NCI-H446 treated with DMSO at 0.1 percent for 48 hours (cell line): Measurements from ENCODE around the gene FAM162B.
"Not testable (repeated sequence)": the region's sequence is repeated elsewhere in the genome, so short reads cannot be mapped to it uniquely, and the experiment has no call there.

Source experiments
- DNase-seq: peaks from one replicate; lab custom pipeline; 2025; lab: John Stamatoyannopoulos, UW

FAM162B gene

GRCh38 chr6:116764961-116765841 is at the start of gene FAM162B:
FAM162B (minus strand) TSS chr6:116765719; CDS start chr6:116765576, 143 bp downstream.
- DNase-seq, result no peak

GRCh38 chr6:116812051-116812650 is 46.6 kb upstream of the FAM162B start:
- DNase-seq, result no peak

DNA sequence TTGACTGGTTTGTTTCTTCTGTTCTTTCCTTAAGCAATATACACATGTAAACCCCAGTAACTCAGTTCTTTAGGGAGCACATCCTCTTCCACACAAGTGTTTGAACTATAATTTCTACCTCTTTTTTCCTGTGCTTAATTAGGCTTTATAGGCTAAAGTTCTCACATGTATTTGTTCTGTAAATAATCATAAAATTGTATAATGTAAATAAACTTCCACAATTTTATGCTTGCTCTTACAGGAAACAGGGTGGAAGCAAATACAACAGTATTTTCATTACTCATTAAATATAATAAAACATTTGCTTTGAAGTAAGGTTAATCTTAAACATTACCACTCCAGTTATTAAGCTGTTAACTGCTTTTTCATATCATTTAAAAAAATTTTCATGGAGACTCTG is 36.5 kb upstream of the FAM162B start:
- no peak for DNase-seq

DNA sequence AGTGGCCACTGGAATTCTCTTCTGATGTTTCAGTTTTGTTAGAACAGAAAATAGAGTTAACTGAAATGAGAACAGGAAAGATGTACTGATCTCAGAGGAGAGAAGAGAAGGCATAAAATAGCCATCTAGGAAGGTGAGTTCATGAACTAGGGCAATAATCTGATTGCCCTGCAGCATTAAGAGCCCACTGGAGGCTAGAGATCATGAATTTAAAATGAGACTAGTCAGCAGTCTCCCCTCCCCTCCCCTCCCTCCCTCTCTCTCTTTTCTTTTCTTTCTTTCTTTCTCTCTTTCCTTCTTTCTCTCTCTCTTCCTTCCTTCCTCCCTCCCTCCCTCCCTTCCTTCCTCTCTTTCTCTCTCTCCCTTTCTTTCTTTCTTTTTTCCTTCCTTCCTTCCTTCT is 34.4 kb upstream of the FAM162B start:
- DNase-seq, result no peak

DNA sequence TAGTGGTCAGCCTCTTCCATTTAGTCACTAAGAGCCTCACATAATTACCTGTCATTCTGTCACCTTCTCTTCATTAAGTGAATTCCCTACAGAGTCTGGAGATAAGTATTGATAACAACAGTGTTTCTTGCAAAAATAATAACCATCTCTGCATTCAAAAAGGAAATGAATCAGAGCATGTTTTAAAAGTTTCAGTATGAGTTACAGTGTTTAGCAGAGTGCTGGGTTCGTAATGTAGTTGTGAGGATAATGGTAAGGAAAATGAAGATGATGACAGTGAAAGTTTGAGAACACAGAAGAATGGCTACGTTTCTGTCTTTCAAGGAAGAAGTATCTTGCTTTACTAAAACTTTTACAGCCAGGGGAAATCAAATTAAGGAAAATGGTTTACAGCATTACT is 32.1 kb upstream of the FAM162B start:
- no peak for DNase-seq

GRCh38 chr6:116793224-116793623 is 27.7 kb upstream of the FAM162B start:
- DNase-seq, result no peak

DNA sequence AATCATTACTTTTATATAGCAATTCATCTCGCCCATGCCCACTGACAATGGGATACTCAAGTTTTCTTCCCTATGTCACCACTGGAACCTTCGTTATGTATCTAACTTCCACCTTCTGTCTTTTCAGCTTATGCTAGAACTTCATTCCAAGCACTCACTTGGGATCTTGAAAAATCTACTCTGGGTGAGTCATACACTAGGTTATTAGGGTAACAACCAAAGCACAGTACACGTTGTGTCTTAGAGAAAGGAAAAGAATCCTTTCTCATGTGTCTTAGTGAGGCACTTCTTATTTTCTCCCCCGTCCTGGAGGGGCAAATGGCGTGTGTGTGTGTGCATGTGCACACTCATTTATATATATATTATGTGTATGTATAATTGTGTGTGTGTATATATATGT is 18.3 kb upstream of the FAM162B start:
- DNase-seq, result no peak

GRCh38 chr6:116779573-116780164 is 14.2 kb upstream of the FAM162B start:
- peak; percentile 38 for DNase-seq

GRCh38 chr6:116773886-116774285 is 8.4 kb upstream of the FAM162B start:
- DNase-seq, result no peak

DNA sequence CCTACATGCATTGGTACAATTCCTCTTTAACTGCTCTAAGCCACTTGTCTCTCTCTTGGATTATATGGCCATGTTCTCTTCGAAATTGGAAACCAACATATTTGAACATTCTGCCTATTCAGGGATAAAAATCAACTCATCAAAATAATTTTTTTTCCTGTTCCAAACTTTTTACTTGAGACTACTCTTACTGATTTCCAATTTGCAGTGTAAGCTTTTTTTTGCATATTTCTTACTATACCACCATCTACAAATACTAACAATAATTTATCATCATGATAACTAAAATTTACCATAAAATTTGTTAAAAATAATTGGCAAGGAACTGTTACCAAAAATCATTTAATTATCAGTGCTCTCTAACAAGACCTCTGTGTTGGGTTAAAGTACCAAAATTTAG is 6.9 kb upstream of the FAM162B start:
- no peak for DNase-seq

GRCh38 chr6:116767715-116768114 is 2.2 kb upstream of the FAM162B start:
- DNase-seq, result no peak

DNA sequence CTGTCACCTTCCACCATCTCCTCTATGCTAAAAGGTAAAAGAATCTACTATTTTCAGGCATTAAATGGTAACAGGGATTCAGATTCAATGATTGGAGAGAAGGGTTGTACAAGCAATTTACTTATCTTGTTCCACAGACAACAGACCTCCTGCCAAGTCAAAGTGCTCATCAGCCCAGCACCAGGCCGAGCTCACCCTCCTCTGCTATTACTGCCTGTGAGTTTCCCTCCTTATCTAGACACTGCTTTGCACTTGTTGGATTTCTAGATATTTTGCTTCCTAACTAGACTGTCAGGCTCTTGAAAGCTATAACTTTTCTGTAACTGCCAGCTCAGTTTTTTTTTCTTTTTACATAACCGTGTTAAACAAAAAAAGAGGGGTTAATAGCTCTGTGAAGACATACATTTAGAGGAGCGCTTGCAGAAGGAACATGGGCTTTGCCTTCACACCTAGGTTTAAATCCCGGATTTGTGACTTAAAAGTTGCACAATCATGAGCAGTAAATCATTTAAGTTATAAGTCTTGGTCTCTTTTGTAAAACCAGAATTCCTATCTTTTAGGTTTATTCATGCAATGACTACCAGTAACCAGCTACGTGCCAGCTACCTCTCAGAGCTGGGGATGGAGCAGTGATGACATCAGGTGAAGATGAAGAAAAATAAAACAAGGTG is 1.1 kb upstream of the FAM162B start:
- no peak for DNase-seq

DNA sequence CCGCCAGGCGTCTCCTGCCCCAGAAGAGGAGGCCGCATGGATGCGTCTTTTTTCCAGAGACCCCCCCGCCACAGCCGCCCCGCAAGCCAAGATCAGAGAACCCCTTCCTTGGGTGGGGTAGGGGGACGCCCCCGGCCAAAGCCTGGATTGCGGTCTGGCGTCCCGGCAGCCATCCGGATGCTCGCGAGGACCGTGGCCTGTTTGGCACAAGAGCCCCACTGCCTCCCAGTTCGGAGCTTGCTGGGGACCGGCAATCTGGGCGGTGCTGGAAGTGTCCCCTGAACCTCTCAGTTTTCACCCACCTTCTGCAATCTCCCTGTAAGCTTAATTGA is 924 bp downstream of the FAM162B start:
- no peak for DNase-seq

DNA sequence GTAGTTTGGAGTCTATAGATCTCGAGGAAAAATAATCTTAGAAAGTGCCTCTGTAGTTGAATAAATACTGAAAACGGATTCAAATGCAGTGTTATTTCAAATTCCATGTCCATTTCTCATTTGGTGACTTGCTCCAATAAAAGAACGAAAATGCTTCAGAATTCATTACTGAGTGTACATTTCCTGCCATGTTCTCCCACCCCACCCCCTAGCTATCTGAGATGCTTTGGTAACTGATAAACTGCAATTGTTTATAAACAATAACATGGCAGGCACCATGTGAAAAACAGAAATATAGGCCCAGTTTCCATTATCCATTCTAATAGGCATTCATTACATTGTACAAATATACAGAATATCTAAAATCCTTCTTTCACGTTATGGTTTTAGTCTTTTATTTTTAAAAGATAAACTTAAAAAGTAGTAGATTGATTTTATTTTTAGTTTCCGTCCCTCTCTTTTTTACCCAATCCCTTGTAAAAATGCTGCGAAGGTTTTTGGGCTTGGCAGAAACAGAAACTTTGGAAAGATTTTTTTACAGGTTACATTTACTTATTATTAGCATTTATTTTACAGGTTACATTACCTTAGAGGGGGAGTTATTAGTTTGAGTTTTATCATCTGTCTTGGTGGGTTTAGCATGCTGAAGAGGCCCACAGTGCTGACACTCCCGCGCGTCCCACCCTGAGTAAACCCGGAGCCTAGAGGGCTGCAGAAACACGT is 1.5 kb downstream of the FAM162B start:
- no peak for DNase-seq

DNA sequence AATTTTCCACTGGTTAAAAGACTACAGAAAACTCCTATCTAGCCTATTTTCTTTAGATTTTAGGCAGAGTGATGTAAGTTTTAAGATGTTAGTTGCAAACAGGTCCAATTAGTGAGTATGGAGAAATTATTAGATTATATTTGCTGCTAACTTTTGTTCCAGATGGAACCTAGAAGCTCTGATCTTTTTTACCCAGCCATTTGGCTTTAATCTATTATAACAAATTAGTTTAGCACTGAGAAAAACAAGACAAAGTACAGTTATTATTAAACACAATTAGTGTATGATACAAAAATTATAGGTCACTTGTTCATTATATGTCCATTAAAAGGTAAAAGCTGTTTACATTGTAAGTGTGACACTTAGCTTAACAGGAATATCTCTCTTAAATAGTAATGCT is 2.5 kb downstream of the FAM162B start:
- DNase-seq, result no peak

- no peak for DNase-seq
These were observed 3.3 kb downstream of the FAM162B start for GRCh38 chr6:116762235-116762634.

DNA sequence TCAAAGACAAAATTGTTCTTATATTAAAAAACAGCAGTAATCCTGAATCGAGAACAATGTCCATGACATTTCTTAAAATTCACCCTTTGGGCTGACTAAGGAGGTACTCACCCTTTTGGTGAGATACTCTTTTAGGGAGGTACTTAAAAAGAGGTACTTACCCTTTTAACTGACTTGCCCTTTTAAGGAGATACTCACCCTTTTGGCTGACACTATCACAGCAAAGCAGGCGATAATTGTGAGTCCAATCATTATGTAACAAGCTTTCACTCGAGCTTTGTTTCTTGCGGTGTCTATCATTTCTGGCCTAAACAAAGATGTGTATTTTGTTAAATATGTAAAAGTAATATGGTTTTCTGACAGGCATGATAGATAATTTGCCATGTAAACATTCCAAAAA is 3.7 kb downstream of the FAM162B start:
- no peak for DNase-seq

DNA sequence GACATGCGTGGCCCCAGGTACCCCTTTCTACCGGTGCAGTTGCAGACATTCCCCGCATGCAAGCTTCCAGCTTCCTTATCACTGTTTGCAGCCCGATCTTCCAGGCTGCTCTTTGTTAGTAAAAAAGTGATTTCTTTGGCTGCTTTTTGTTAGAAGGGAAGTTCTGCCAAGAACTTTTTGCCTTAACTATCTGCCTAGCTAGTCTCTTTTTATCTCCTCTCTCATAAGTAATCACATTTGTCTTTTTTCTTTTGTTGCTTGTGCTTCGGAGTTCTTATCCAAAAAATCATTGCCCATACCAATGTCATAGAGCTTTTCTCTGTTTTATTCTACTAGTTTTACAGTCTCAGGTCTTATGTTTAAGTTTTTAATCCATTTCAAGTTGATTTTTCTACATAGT is 20.3 kb downstream of the FAM162B start:
- DNase-seq, result no peak

GRCh38 chr6:116741571-116741970 is 23.9 kb downstream of the FAM162B start:
- DNase-seq, result no peak

GRCh38 chr6:116740486-116740885 is 25.0 kb downstream of the FAM162B start:
- DNase-seq, result not testable (repeated sequence)

- no peak for DNase-seq
These were observed 28.5 kb downstream of the FAM162B start for GRCh38 chr6:116737004-116737403.

DNA sequence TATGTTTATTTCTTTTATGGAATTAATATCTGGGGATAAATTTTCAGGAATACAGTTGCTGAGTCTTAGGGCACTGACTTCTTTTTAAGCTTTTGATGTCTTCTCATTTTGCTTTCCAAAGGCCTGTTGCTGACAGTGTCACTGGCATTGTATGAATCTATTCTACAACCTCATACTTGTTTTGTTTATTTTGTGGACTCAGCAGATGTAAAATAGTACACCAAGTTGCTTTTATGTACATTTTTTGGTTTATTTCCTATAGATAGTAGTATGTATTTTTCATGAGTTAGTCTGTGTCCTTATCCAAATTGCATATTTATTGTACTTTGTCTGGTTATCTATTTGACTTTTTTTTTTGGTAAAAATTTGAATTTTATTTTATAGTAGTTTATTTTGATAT is 35.0 kb downstream of the FAM162B start:
- DNase-seq, result no peak
